HepG2 (cell line): ENCODE measurements around the gene GRM1. TPM values are rescaled to one million over a fixed set of nuclear protein-coding genes. Genes with fewer than 3 reads are reported as not detected.
A peak's percentile ranks its signal among the peaks of the same experiment; 100 is the strongest.

Source experiments
- ATAC-seq: fragments of 200-7000 bp; cut with Tn5 transposase; 3 replicates; pipeline ENCODE4 v1.9.1; 2020; ENCODE audit warnings: mild to moderate bottlenecking, moderate library complexity
- BruUV-seq: library from RNA; stranded (reverse); fragments of 400-500 nt; replicated peaks from 2 replicates; lab custom pipeline; 2021; lab: Mats Ljungman, UMichigan
- CTCF ChIA-PET: fragments of 300-600 bp; formaldehyde crosslinking; extraction: SDS; loops from one replicate; lab custom pipeline; 2021; ENCODE audit warnings: low total read pairs, inconsistent platforms, low intra/inter-chr PET ratio; lab: Yijun Ruan, JAX
- POLR2A ChIA-PET: fragments of 350-600 bp; sonication (Branson Sonifier 250); formaldehyde crosslinking; loops from one replicate; lab custom pipeline; 2020; ENCODE audit warnings: antibody characterized with exemption, inconsistent platforms; lab: Yijun Ruan, JAX
- DNase-seq: peaks from one replicate; pipeline ENCODE4 v3.0.0-alpha.2; 2015; ENCODE audit warnings: low spot score
- FAIRE-seq: peaks from 3 replicates; lab custom pipeline; 2011; peaks lifted over from hg19 to GRCh38; lab: Jason Lieb, UNC
- H2AFZ ChIP-seq: one replicate; pipeline ENCODE4 v1.6.1; 2011; ENCODE audit warnings: low read length, inconsistent platforms
- H3K27ac ChIP-seq: fragments of 300-600 bp; 3 replicates; pipeline ENCODE4 v1.8.0; 2011; ENCODE audit warnings: mixed run types, mild to moderate bottlenecking, mixed read lengths, low read length, inconsistent platforms; ENCODE audit not compliant: insufficient read depth; ENCODE audit errors: extremely low read length
- H3K27me3 ChIP-seq, 2 experiments: fragments of 200-600 bp in 1 of 2; 2 replicates in 1 of 2; 3 replicates in 1 of 2; pipeline versions ENCODE4 v1.6.0 to v1.8.0; 2011; ENCODE audit warnings: low read length in 2 of 2, mild to moderate bottlenecking in 2 of 2, moderate library complexity in 2 of 2, inconsistent platforms in 1 of 2; ENCODE audit not compliant: insufficient read depth in 2 of 2, control insufficient read depth in 1 of 2
- H3K36me3 ChIP-seq, 2 experiments: fragments of 200-600 bp in 1 of 2; replicated peaks in 1 of 2; 2 replicates in 1 of 2; 3 replicates in 1 of 2; pipeline versions ENCODE4 v1.5.1 to v1.8.0; 2011; ENCODE audit warnings: low read length in 2 of 2, inconsistent platforms in 1 of 2; ENCODE audit not compliant: insufficient read depth in 2 of 2, control insufficient read depth in 1 of 2
- H3K4me1 ChIP-seq: 2 replicates; pipeline ENCODE4 v1.5.1; 2012; ENCODE audit warnings: low read length, inconsistent platforms; ENCODE audit not compliant: insufficient read depth
- H3K4me2 ChIP-seq: 2 replicates; pipeline ENCODE4 v1.6.0; 2011; ENCODE audit warnings: low read depth, low read length, inconsistent platforms
- H3K4me3 ChIP-seq, 3 experiments: fragments of 200-600 bp in 1 of 3; sonication (generic), shearing (Covaris generic) in 1 of 3; replicated peaks in 1 of 3; 2 replicates each; pipeline ENCODE4 v1.5.1; 2011 to 2016; ENCODE audit warnings: low read length in 3 of 3, inconsistent platforms in 2 of 3, low read depth in 2 of 3, mild to moderate bottlenecking in 2 of 3, control low read depth in 1 of 3, mixed read lengths in 1 of 3; ENCODE audit not compliant: insufficient read depth in 1 of 3
- H3K79me2 ChIP-seq: one replicate; pipeline ENCODE4 v1.6.1; 2011; ENCODE audit warnings: low read length, inconsistent platforms; ENCODE audit not compliant: insufficient read depth
- H3K9ac ChIP-seq: 2 replicates; pipeline ENCODE4 v1.6.0; 2011; ENCODE audit warnings: mild to moderate bottlenecking, low read depth, low read length, inconsistent platforms; ENCODE audit not compliant: insufficient read depth
- H3K9me3 ChIP-seq: 2 replicates; pipeline ENCODE4 v1.5.1; 2012; ENCODE audit warnings: mild to moderate bottlenecking, low read length
- H4K20me1 ChIP-seq: 2 replicates; pipeline ENCODE4 v1.6.0; 2011; ENCODE audit warnings: inconsistent platforms, mild to moderate bottlenecking, low read length, moderate library complexity; ENCODE audit not compliant: insufficient read depth
- EEA1 ChIP-seq: sonication (generic); formaldehyde crosslinking; IDR thresholded peaks from 2 replicates; pipeline ENCODE4 v1.5.1; 2020; ENCODE audit warnings: mild to moderate bottlenecking, missing genetic modification reagents, borderline replicate concordance
- FOXA1 ChIP-seq, 2 experiments: fragments of 450-650 bp in 1 of 2; sonication (generic) in 1 of 2; formaldehyde crosslinking in 1 of 2; IDR thresholded peaks; 2 replicates each; pipeline versions ENCODE4 v1.4.0 to v1.6.1; 2016 to 2020; ENCODE audit warnings: missing genetic modification reagents in 1 of 2
- HNRNPUL1 ChIP-seq: fragments of 200-400 bp; formaldehyde crosslinking; IDR thresholded peaks from 2 replicates; pipeline ENCODE4 v1.6.1; 2017; ENCODE audit warnings: low read depth, mild to moderate bottlenecking, low read length, moderate library complexity
- MTA1 ChIP-seq: sonication (generic); formaldehyde crosslinking; IDR thresholded peaks from 2 replicates; pipeline ENCODE4 v1.4.0; 2020; ENCODE audit warnings: missing genetic modification reagents, mild to moderate bottlenecking, borderline replicate concordance
- SMAD1 ChIP-seq: sonication (generic); formaldehyde crosslinking; IDR thresholded peaks from 2 replicates; pipeline ENCODE4 v1.4.0; 2020; ENCODE audit warnings: missing genetic modification reagents, low read depth, mild to moderate bottlenecking, borderline replicate concordance
- ZFP90 ChIP-seq: sonication (generic); formaldehyde crosslinking; IDR thresholded peaks from 2 replicates; pipeline ENCODE4 v1.8.0; 2022; ENCODE audit warnings: missing genetic modification reagents, mild to moderate bottlenecking, inconsistent platforms, borderline replicate concordance
- ZNF33A ChIP-seq: sonication (generic); formaldehyde crosslinking; IDR thresholded peaks from 2 replicates; pipeline ENCODE4 v1.5.1; 2020; ENCODE audit warnings: missing genetic modification reagents, mild to moderate bottlenecking, moderate library complexity, borderline replicate concordance
- ZNF34 ChIP-seq: sonication (generic); formaldehyde crosslinking; IDR thresholded peaks from 2 replicates; pipeline ENCODE4 v1.4.0; 2020; ENCODE audit warnings: mild to moderate bottlenecking, missing genetic modification reagents, borderline replicate concordance
- WGBS: methylation state at CpG from one replicate; pipeline ENCODE4 v1.1.6; 2017; ENCODE audit warnings: low lambda C conversion rate; 5-methylcytosine and 5-hydroxymethylcytosine counted together
- in situ Hi-C: cut with HindIII; loops from 2 replicates; pipeline ENCODE4 v1.10.0; 2017; ENCODE audit warnings: low pct_unique_long_range_greater_than_20kb; ENCODE audit not compliant: extremely low pct_ligation_motif_present
- intact Hi-C: fragments of 100-400 bp; cut with micrococcal nuclease; formaldehyde crosslinking; loops from one replicate; pipeline ENCODE4 v1.10.0; 2022; ENCODE audit not compliant: unreplicated experiment
- polyA plus RNA-seq, 8 experiments: library from polyadenylated mRNA; depleted of rRNA in 3 of 8; stranded (reverse) in 7 of 8; unstranded in 1 of 8; fragments of >200 nt; fragmentation: Illumina TruSeq in 4 of 8; extraction: Trizol in 4 of 8; gene quantifications; 2 replicates each; pipeline versions ENCODE4 v1.2.1 to v1.2.3, GENCODE V29; 2011 to 2016; ENCODE audit warnings: low read depth in 4 of 8, missing spikeins in 1 of 8, mixed read lengths in 1 of 8; ENCODE audit not compliant: insufficient read depth in 1 of 8
- total RNA-seq, 5 experiments: library from RNA; depleted of rRNA; stranded (reverse); fragments of >200 nt; fragmentation: Illumina TruSeq; extraction: Trizol; gene quantifications; 2 replicates each; pipeline ENCODE4 v1.2.3, GENCODE V29; 2016; ENCODE audit warnings: low read depth in 1 of 5
- TF ChIP-seq, protein P1 (sequence below): sonication (generic); formaldehyde crosslinking; IDR thresholded peaks from 2 replicates; pipeline ENCODE4 v1.5.0; 2020; ENCODE audit warnings: mild to moderate bottlenecking, missing genetic modification reagents, borderline replicate concordance

Gene GRM1
- total and polyA plus RNA-seq, 2 of the 13 experiments (the other 11 are each of a cell fraction or from before 2014, with no cell fraction given), result 0.09 TPM; not detected in 1

GRCh38 chr6:146381486-146381885, 352.6 kb downstream of the GRM1 start:
- no TSS peak for BruUV-seq
- H3K27me3 ChIP-seq, result no peaks in the 10 kb centered on the region
- H3K4me3 ChIP-seq, result no peak overlapping the region
- 5% methylated on average over 3 of the region's 3 CpGs for WGBS
- intact Hi-C loops (loop anchor here (5.0 kb wide), 2 partner anchors 339 to 454 kb away; no protein-coding TSS in a partner anchor), in situ Hi-C loops (no loop called here)
- CTCF ChIA-PET, result no interaction called here
- DNase-seq, result no peak
- no peaks in the 10 kb centered on the region for H3K79me2 ChIP-seq
- no peak overlapping the region for H3K9ac ChIP-seq
- no peaks in the 10 kb centered on the region for H4K20me1 ChIP-seq
- no peak overlapping the region for H2AFZ ChIP-seq
- POLR2A ChIA-PET, result no interaction called here
- H3K4me1 ChIP-seq, result no peaks in the 10 kb centered on the region
- no peak for TF ChIP-seq MTA1 (CRISPR knock-in tag)
- TF ChIP-seq SMAD1 (CRISPR knock-in tag), result no peak
- TF ChIP-seq ZNF34 (CRISPR knock-in tag), result no peak
- TF ChIP-seq ZFP90 (CRISPR knock-in tag), result no peak
- no peak for TF ChIP-seq FOXA1 (IDR thresholded peaks at IDR 0.05)
- no peak for TF ChIP-seq FOXA1 (CRISPR knock-in tag; IDR thresholded peaks at IDR 0.05)
- TF ChIP-seq HNRNPUL1, result no peak
- TF ChIP-seq ZNF33A (CRISPR knock-in tag), result no peak
- TF ChIP-seq, protein P1, sequence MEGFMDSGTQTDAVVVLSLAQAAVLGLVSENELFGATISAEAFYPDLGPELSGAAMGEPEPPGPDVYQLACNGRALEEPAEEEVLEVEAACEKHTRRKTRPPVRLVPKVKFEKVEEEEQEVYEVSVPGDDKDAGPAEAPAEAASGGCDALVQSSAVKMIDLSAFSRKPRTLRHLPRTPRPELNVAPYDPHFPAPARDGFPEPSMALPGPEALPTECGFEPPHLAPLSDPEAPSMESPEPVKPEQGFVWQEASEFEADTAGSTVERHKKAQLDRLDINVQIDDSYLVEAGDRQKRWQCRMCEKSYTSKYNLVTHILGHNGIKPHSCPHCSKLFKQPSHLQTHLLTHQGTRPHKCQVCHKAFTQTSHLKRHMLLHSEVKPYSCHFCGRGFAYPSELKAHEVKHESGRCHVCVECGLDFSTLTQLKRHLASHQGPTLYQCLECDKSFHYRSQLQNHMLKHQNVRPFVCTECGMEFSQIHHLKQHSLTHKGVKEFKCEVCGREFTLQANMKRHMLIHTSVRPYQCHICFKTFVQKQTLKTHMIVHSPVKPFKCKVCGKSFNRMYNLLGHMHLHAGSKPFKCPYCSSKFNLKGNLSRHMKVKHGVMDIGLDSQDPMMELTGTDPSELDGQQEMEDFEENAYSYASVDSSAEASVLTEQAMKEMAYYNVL, result no peak
- no peak for TF ChIP-seq EEA1 (CRISPR knock-in tag)
- no peaks in the 10 kb centered on the region for H3K36me3 ChIP-seq
- H3K27ac ChIP-seq, result no peak overlapping the region
- ATAC-seq, result peak; percentile 39; the same call in 1 of the 3 replicates
- no peak overlapping the region for H3K4me2 ChIP-seq
- no peak for FAIRE-seq
- peaks cover 5% of the 10 kb centered on the region for H3K9me3 ChIP-seq
